AG08396 (cell line): ENCODE data around the gene RNU1-2.
A peak's percentile ranks its signal among the peaks of the same experiment; 100 is the strongest.
"Not testable (repeated sequence)": the region's sequence is repeated elsewhere in the genome, so short reads cannot be mapped to it uniquely, and the experiment has no call there.

Experiments used
- DNase-seq: peaks from one replicate; pipeline ENCODE4 v3.0.0; 2012; ENCODE audit warnings: low spot score, mixed read lengths

The RNU1-2 gene

DNA sequence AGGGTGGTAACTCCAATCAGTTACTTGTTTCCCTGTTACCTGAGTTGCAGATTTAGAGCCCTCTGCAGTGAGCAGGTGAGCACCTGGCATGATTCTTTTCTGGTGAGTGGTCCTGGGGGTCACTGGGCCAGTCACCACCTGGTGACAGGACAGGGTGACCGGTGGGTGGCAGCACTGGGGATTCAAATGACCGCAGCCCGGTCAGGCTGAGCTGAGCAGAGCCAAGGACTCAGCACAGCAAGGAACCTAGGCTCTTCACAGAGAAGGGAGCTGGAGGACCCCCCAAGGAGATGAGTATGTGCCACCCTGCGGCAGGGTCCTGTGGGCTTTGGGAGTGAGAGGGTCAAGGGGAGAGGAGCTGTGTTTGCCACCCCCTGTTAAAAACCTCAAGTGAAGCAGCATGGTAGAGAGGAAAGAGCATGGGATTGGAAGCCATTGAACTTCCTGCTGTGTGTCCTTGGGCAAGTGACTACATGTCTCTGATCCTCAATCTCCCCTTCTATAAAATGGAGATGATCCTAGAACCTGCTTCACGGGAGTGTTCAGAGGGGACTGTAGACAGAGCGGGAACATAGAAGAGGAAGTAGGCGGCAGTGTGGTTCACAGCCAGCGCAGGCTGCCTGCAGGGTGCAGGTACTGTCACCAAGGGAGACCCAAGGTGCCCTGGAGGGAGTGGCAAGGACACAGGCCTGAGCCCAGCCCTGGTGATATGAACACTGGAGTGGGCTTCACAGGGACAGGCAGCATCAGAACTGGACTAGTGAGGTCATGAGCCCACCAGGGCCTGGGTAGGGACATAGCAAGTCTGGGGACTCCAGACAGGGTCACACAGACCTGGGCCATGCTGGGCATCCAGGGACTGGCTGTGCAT is 16.3 kb downstream of the RNU1-2 start:
- DNase-seq: not testable (repeated sequence)

DNA sequence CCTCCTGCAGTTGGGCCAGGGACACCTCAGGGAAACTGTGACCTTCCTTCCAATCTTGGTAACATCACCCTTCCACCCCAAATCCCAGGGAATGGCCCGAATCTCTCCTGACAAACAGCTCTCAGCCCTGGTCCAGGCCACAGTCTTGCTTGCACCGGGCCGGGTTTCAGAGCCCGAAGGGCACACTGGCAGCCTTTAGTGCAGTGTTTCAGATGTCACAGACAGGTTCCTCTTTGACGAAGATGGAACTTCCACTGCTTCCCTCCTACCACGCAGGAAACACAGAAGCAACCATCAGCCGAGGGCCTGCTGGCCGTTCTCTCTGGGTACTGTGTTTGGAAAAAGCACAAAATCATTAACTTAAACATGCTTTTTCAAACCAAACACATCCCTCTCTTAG is 17.0 kb downstream of the RNU1-2 start:
- not testable (repeated sequence) for DNase-seq

DNA sequence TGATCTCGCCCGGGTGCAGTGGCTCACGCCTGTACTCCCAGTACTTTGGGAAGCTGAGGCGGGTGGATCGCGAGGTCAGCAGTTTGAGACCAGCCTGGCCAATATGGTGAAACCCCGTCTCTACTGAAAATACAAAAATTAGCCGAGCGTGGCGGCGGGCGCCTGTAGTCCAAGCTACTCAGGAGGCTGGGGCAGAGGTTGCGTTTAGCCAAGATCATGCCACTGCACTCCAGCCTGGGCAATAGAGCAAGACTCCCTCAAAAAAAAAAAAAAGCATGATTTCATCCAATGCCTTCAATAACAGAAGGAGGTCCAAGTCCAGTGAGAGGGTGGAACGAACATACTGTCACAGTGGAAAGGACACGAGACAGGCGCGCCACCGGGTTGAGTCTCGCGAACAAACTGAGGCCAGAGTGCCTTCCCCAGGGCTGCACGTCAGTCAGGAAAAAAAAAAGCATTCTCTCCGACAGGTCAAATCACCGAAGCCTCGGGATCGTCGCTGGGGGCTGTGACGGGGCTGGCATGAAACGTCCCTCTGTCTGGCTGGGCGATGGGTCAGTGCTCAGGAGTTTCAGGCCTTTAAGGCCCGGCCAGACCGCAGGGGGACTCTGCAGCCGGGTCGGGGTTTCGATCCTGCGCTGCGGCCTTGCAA is 17.5 kb downstream of the RNU1-2 start:
- no peak for DNase-seq

DNA sequence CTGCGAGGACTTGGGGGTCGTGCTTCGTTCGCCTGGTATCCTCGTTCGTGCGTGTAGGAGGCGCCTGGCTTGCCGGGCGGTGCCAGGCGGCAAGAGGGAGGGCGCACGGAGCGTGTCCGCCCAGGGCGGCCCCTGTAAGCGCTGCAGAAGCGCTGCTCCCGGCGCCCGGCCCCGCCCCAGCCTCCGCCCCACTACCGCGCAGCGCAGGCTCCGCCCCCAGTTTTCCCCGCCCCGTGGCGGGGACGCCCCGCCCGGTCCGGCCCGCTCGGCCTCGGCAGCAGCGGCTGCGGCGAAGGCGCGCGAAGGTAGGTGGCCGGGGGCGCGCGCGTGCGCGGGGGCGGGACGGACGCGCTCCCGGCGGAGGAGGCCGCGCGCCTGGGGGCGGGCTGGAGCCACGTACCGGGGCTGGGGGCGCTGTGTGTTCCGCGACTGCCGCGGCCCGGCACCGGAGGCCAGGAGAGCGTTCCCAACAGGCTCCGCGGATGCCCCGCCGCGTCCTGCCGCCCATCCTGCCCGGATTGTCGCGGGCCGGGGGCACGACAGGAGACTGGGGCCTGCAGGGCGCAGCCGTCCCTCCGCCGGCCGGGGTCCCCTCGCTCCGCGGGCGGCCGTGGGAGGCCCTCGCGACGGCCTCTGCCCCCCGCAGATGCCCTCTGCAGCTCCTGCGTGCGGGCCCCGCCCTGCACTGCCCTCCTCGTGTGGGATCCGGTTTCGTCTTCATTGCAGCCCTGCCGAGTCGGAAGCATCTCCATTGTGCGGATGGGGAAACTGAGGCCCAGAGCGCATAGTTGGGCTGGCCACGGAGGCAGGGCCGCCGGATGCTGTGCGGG is 18.3 kb downstream of the RNU1-2 start:
- DNase-seq: peak; percentile 98

DNA sequence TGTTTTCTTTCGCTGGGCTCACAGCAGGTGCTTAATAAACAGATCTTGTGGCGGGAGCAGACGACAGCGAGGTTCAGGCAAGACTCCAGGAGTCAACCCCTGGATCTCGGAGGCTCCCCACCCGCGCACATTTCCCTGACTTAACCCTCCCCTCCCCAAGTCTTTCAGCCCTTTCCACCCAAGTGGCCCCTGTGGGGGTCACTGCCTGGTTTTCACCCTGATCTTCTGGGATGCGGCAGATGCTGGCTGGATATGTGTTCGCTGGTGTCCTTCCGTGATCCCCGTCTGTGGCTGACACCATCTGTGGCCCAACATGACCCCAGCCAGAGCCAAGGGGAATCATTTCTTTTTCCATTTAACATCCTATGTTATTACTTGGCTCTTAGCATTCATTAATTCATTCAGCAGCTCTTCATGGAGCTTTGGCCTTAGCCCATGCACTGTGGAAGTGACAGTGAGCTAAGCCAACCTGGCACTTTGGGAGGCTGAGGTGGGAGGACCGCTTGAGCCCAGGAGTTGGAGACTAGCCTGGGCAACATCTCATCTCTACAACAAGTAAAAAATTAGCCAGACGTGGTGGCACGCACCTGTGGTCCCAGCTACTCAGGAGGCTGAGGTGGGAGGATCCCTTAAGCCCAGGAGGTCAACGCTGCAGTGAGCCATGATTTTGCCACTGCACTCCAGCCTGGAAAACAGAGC is 19.3 kb downstream of the RNU1-2 start:
- DNase-seq: not testable (repeated sequence)

DNA sequence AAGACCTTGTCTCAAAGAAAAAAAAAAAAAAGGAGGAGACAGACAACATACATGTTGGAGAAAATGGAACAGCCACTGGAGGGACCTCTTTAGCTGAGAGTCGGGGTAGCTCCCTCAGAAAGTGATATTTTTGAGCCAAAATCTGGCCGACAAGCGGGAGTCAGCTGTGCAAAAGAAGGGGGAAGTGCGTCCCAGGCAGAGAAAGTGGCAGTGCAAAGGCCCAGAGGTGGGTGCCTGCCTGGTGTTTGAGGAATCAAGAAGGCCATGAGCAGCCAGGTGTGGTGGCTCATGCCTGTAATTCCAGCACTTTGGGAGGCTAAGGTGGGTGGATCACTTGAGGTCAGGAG is 19.8 kb downstream of the RNU1-2 start:
- DNase-seq: no peak

DNA sequence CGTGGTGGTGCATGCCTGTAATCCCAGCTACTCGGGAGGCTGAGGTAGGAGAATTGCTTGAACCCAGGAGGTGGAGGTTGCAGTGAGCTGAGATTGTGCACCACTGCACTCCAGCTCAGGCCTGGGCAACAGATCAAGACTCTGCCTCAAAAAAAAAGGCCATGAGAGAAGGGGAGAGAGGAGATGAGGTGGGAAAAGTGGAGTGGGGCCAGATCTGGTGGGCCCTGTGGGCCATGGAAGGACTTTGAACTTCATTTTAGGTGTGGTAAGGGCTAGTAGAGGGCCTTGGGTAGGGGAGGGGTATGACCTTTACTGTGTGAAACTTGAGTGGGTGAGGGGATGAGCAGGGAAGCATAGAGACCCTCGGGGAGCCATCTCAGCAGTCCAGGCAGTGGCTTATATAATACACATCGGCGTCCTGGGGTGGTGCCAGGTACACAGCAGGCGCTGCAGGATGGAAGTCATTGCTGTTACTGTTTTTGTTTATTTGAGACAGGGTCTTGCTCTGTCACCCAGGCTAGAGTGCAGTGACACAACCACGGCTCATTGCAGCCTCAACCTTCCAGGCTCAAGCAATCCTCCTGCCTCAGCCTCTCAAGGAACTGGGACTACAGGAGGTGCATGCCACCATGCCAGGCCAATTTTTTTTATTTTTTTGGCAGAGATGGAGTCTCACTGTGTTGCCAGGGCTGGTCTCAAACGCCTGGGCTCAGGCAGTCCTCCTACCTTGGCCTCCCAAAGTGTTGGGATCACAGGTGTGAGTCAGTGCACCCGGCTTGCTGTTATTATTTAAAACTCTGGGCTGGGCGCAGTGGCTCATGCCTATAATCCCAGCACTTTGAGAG is 20.5 kb downstream of the RNU1-2 start:
- DNase-seq: not testable (repeated sequence)

DNA sequence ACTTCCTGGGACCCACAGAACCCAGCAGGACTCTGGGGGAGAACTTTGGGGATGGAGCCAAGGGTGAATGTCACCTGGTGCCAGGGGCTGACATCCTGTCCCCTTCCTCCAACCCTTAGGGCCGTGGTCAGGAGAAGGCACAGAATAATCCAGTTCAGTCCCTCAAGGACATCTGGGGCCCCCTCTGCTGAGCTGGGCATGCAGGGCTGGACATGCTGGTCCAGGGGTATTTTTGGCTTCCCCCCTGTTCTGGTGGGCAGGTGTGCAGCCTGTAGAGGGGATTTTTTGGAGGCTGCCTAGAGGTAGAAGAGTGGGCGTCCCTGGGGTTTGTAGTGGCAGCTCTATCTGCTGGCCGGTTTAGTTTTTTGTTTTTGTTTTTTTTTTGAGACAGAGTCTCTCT is 22.6 kb downstream of the RNU1-2 start:
- DNase-seq: no peak

DNA sequence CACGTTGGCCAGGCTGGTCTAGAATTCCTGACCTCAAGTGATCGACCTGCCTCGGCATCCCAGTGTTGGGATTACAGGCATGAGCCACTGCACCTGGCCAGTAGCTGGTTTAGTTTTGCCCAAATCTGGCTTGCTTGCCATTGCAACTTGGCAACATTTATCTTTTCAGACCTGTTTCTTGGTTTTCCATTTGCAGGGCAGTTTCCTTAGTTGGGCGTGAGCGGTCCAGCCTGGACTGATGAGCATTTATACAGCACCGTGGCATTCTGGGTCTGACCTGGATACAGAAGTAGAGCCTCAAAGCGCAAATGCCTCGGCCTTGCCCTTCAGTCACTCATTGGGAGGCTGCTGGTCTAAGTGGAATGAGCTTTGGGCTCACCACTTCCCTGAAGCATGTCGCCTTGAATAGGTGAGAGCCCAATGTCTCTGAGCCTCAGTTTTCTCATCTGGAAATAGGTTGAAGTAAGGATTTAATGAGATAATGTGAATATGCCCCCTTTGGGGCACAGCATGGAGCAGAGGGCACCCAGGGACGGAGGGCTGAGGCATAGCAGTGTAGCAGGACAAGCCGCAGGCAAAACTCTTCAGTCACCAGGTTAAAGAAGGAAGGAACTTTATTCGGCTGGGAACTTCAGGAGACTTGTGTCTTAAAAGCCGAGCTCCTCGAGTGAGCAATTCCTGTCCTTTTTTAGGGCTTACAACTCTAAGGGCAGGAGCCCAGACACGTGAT is 23.3 kb downstream of the RNU1-2 start:
- DNase-seq: not testable (repeated sequence)

DNA sequence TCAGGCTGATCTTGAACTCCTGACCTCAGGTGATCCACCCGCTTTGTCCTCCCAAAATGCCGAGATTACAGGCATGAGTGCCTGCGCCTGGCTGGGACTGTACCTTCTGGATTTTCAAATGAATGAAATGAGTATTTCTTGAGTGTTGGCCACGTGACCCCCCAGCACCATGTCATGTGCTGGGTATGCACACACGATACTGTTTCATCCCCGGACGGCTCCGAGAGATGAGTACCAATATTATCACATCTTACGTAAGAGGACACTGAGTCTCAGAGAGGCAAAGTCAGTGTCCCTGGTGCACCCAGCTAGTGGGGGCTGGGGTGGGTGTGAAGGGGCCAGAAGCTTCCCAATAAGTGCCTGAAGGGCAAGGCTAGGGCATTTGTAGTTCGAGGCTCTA is 25.2 kb downstream of the RNU1-2 start:
- no peak for DNase-seq

DNA sequence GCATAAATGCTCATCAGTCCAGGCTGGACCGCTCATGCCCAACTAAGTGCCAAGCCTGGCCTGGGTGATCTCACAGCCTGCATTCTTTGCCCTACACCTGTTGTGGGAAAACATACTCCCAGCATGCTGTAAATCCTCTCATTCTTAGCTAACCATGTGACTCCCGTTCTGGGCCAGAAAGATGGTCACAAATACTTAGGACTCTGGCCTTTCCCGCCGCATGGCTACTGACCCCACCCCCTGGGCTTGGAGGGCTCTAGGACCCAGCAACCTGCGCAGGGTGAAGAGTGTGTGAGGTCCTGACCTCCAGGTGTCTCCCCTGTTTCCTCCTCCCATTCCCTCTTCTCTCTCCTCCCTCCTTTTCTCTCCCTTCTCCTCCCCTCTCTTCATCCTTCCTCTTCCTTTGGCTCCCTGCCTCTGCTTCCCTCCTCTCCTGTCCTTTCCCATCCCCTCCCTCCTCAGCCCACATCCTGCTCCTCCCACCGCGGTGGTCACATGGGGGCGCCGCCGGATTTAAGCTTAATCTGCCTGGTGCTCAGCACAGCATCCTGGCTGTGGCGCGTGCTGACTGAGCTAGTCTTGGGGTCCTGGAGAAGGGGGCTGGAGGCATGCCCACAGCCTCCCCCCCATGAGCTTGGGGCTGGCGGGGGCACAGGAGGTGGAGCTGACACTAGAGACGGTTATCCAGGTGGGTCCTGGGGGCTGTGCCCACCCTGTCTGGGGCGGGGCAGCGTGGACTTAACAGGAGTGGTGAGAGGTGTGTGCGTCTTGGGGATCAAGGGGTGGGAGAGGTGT is 25.8 kb downstream of the RNU1-2 start, which contains the start of gene CROCC:
Gene CROCC, plus strand, starts transcription at position 541 of the 795 bp plus-strand sequence. Its CDS starts 88 bp downstream, at position 629.
- DNase-seq: no peak

DNA sequence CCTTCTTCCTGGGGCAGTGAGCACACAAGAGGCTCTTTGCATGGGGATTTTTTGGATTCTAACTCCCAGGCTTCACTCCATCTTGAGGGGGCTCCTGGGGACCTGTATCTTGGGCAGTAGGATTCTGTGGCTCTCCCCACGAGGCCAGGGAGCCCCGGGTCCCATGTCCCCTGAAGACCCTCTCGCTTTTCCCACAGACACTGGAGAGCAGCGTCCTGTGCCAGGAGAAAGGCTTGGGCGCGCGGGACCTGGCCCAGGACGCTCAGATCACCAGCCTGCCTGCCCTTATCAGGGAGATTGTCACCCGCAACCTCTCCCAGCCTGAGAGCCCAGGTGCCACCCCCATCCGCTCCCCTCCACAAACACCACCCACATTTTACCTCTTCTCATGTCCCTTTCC is 26.7 kb downstream of the RNU1-2 start:
- no peak for DNase-seq

DNA sequence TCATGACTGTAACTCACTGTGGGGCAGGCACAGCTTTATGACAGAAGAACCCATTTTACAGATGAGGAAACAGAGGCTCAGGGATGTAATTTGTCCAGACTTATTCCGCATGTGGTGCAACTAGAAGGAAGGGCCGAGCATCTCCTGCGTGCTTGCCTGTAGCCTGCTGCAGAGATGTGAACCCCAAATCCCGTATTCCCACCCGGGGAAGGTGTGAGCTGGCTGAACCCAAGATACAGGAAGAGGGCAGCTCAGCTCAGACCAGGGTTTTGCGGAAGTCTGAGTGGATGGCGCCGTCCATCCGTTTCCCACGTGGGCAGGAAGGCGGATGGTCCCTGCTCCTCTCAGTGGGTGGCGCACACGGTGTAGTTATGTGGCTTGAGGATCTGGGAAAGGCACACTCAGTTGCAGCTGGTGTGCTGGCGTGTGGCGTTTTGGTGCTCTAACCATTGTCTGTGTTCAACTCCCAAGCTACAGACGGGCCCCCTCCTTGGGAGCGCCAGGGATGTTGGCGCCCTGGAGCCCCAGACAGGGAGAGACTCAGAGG is 27.2 kb downstream of the RNU1-2 start:
- no peak for DNase-seq

DNA sequence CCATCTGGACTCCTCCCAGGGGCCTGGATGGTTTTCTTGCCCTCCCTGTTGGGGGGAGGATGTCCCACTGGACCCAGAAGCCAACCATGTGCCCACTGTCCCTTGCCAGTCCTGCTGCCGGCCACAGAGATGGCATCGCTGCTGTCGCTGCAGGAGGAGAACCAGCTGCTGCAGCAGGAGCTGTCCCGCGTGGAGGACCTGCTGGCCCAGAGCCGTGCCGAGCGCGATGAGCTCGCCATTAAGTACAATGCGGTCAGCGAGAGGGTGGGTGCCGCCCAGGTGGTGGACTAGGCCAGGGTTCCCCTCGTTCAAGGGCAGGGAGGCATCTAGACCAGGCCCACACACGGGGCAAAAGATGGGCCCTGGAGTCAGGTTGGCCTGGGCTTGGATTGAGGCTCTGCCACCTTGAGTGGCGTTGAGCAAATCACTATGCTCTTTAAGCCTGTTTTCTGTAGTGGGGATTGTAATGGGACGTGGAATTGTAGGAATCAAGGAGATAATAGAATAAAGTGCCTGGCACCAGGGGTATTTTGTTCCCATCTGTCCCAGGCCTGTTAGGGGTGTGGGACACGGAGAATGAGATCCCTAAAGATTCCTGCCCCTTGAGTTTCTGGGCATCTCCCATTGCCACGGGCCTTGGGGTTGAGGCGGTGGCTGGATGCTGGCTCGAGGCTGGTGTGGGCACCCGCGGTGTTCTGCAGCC is 28.6 kb downstream of the RNU1-2 start:
- no peak for DNase-seq

DNA sequence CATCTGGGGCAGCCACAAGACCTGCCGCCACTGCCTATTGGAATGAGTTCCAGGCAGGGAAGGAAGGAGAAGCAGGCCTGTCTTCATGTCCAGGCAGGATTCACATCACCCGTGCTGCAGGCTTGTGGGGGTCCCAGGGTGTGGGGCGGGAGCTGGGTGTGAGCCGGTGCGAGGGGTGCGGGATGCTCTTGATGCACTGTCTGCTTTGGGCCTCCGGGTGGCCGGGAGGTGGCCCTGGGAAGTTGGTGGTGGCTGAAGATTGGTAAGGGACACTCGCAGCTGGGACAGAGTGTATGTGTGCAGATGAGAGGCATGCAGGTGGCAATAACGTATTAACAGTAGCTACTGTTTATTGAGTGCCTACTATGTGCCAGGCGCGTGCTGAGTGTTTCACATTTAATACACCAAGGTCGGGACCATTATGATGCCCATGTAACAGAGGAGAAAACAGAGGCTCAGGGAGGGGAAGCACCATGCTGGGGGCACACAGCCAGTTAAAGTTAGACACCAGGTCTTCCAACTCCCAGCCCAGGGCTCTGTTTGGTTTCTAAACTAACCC is 29.2 kb downstream of the RNU1-2 start:
- no peak for DNase-seq

DNA sequence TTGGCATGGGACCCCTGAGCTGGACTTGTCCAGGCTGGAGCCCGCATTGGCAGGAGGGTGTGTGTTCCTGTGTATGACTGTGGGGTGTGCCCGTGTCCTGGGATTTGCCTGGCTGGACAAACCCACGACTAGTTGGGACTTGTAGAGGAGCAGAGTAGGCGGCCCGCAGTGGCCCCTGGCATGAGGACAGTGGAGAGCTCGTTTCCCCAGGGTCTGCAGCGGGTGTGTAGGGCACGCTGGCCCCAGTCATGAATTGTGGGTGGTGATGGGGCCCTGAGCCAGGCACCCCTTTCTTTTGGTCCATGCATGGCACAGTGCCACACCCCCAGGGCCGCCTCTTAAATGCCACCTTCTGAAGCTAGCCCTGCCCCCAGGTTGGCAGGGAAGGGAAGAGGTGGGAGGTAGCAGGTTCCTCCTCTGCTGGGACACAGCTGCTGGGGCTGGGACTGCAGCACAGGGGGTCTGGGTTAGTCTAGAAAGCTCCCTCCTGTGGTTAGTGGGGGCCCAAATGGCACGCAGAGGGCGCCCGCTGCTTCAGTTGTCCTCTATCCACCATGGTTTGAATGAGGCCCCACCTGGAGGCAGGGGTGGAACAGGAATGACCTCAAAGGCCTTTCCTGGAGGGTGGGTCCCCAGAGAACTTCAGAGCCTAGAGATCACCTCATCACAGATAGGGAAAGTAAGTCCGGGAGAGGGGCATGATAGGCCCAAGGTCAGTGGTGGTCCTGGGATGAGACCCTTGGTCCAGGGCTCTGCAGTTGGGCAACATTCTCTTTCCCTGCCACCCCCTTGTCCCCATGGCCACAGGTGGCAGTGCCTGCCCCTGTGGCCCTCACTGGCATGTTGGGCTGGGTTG is 30.1 kb downstream of the RNU1-2 start:
- no peak for DNase-seq

DNA sequence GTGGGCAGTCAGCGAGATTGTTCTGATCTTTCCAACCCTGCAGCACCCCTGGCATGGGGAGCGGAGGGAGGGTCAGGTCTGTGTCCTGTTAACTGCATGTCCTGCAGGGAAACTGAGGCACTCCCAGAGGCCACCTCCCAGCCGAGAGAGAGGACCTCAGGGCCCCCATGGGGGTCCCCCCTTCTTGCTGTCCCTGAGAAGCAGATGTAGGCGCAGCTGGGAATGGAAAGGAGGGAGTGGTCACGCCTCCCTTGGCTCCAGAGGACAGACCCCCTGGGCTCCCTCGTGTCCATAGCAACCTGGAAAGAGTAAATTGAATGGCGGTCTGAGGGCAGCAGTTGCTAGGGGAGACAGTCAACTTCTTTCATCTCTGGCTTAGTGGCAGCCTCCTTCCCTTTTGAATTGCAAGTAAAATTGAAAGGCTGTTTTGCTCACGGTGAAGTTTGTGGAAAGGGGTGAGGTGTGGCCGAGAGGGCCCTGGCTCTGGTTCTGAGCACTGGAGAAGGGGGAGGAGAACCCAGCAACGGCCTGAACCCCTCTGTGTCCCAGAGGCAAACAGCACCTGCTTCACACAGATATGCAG is 30.8 kb downstream of the RNU1-2 start:
- no peak for DNase-seq
